Measurements from ENCODE around the gene LURAP1L.

LURAP1L gene

DNA sequence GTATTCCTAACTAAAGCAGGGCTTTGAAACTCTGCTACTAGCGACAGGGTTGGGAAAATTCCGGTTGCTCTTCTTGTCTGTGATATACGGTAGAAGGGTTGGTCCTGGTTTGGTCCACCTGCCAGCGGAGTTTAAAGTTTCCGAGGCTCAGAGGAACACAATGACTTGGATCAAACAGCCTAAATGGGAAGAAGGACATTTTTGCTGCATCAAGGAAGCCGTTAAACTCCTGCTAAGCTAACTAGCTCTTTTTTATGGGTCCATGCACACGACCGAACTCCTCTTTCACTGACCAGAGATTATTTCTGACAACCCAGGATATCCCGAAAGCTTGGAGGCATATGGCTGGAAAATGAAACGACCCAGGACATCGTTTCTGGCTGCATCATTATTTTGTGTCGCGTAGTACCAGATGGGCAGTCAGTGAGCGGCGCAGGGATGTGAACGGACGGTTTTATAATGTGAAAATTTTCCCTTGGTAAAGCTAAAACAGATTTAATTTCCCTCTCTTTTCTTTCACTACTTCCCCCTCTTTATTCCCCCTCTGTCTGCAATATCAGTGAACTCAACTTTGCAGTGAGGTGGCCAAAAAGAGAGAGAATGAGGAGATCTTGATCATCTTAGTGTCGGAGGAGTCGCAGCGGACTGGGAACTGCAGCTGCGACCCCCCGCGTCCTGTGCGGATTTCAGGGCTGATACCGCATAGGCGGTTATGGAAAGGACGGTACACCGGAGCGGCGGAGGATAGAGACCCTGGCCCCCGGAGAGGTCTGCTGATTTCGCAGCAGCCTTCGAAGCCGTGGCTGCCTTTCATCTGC, at the start of gene LURAP1L:
Gene LURAP1L, plus strand, starts transcription at position 160 of the 818 bp plus-strand sequence. CDS start 696 bp downstream, outside the sequence.
- DNase-seq (ENCODE audit: low spot score) = peak; percentile 9

DNA sequence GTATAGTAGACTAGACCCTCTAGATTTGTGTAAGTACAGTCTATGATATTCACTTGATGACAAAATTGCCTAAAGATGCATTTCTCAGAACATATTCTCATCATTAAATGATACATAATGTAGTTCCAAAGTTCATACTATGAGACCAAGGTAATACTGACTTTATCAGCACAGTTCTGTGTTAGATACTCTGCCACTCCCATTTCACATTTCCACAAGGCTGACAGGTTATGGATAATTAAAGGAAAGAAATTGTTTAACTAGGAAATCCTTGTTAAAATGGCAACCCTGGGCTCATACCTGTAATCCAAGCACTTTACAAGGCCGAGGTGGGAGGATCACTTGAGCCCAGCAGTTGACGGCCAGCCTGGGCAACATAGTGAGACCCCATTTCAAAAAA, 48.0 kb upstream of the LURAP1L start:
- no peak for DNase-seq (ENCODE audit: low spot score)

GRCh38 chr9:12730198-12730597, 44.6 kb upstream of the LURAP1L start:
- DNase-seq (ENCODE audit: low spot score) = no peak

GRCh38 chr9:12730927-12731326, 43.9 kb upstream of the LURAP1L start:
- DNase-seq (ENCODE audit: low spot score) = no peak

- DNase-seq (ENCODE audit: low spot score) = no peak
Measured at GRCh38 chr9:12732971-12733370, 41.8 kb upstream of the LURAP1L start.

DNA sequence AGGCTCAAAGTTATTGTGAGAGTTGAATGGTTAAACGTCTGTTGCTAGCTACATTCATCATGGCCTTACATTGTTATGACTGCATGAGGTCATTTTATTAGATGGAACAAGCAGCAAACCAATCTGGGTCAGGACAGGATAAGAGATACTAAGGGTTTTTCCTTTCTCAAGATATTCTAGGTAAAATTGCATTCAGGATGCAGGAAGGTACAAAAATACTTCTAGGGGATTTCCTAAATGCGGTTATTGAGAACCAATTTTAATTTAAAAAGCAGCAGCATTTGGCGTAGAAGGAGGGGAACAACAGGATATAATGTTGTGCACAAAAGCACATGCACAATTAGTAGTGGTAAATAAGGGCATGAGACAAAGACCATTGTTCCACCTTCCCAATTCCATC, 39.2 kb upstream of the LURAP1L start:
- DNase-seq (ENCODE audit: low spot score) = no peak

- DNase-seq (ENCODE audit: low spot score) = no peak
Measured at GRCh38 chr9:12737871-12738270, 36.9 kb upstream of the LURAP1L start.

- no peak for DNase-seq (ENCODE audit: low spot score)
Measured at GRCh38 chr9:12739014-12739652, 35.7 kb upstream of the LURAP1L start.

DNA sequence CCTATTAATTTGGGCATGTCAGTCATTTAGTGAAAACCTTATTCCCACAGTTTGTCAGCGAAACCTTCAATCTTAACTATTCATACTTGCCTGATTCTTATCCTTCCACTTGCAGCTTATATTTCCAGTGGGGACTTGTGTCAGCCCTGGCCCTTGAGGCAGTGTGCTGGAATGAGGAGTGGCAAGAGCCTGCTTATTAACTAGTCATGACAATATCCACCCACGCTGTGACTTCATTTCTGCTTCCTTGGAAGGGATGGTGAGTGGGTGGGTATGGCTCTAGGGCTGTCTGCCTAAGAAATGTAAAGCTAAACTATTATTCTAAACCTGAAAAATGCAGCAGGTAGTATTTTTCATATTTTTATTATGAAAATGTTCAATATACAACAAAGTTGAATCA, 34.0 kb upstream of the LURAP1L start:
- DNase-seq (ENCODE audit: low spot score) = no peak

DNA sequence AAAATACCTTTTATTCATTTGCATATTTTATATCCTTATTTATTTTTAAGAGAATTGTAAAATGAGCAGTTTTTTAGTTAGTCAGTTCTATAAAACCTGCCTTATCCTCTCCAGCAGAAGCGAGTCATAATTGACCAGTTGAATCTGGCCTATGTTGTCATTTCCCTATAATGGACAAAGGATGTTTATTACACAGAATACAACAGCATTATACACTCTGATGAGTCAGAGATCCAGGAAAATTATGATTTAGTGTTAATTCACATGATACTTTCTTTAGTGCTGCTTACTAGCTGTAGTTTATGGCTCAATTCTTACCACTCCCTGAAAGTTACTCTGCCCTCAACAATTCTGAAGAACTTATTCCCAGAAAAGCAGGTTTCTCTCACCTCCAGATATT, 26.8 kb upstream of the LURAP1L start:
- no peak for DNase-seq (ENCODE audit: low spot score)

DNA sequence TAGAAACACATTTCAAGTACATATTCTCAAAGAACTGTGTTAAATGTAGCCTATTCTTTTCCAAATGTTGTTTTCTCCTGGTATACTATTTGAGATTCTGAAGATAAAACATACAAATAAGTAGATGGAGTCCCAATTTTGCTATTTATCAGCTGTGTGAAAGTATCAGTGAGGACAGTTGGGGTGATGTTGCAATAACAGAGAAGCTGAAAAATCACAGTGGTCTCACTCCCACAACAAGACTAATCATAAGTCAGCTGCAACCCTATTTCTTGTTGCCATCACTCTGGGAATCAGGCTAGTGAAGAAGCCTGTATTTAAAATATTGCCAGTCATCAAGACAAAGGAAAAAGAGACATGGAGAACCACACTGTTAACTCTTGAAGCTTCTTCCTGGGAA, 25.9 kb upstream of the LURAP1L start:
- no peak for DNase-seq (ENCODE audit: low spot score)

DNA sequence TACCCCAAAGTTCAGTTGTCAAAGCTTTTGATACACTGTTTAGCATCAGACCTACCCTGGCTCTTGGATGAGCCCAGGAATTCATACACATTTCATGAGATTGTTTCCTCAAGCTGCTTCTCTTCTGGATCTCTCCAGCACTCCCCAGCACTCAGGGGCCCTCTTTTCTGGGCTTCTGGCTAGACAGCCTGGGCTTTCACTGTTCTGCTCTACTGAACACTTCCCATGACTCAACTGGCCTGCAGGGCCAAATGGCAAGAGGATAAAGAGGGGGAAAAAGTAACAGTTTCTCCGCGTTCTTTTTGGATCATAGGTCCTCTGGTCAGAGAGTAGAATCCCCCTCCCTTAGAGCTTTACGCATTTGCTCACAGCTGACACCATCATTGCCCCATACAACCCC, 20.9 kb upstream of the LURAP1L start:
- no peak for DNase-seq (ENCODE audit: low spot score)

- no peak for DNase-seq (ENCODE audit: low spot score)
Measured at GRCh38 chr9:12759761-12760160, 15.1 kb upstream of the LURAP1L start.

- DNase-seq (ENCODE audit: low spot score) = no peak
Measured at GRCh38 chr9:12760758-12761157, 14.1 kb upstream of the LURAP1L start.

- no peak for DNase-seq (ENCODE audit: low spot score)
Measured at GRCh38 chr9:12764150-12764549, 10.7 kb upstream of the LURAP1L start.

DNA sequence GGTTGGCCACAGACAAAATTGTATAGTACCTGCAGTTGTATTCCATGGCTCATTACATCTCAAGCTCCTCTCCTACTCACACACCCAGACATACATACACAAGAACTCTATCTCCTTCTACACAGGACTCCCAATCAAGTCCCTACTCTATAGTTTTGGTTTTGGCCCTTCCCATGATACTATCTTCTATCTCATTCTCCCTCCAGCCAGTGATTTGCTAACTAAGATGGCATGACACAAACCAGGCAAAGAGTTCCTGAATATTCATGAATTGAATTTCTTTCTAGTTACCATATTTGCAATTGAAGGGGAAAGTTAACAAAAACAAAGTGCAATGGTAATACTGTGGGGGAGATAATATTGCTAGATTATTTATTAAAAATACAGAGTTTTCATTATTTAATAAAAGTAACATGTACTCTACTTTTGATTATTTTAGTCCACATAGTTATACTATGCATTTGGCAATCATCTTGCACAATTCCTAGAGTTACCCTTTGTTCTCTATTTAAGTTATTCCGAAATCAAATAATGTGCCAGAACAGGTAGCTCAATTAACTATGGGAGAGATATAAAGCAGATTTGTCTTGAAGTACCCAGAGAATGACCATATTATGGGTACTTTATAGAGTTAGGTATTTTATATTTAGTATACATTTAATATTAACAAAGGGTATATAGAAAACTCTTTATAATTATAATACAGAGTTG, 9.6 kb upstream of the LURAP1L start:
- DNase-seq (ENCODE audit: low spot score) = no peak

DNA sequence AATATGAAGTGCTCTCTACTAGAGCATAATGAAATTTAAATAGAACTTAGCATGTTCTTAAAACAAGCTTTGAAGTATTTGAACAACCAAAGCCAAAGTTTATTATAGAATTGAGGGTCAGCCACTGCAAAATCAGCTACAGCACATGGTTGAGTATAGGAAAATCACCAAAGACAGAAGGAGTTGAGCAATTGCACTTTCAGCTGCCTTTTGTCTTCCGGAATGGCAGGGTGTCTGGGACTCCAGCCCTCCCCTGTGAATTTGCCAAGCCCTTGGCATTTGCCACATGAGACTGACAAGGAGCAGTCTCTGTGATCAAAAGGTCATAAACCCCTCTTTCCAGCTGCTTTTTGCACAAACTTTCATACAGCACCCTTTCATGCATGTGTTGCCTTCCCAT, 8.5 kb upstream of the LURAP1L start:
- DNase-seq (ENCODE audit: low spot score) = no peak

GRCh38 chr9:12770261-12770660, 4.6 kb upstream of the LURAP1L start:
- DNase-seq (ENCODE audit: low spot score) = no peak

- DNase-seq (ENCODE audit: low spot score) = no peak
Measured at GRCh38 chr9:12771891-12772290, 2.9 kb upstream of the LURAP1L start.

GRCh38 chr9:12773562-12773961, 1.3 kb upstream of the LURAP1L start:
- DNase-seq (ENCODE audit: low spot score) = no peak

DNA sequence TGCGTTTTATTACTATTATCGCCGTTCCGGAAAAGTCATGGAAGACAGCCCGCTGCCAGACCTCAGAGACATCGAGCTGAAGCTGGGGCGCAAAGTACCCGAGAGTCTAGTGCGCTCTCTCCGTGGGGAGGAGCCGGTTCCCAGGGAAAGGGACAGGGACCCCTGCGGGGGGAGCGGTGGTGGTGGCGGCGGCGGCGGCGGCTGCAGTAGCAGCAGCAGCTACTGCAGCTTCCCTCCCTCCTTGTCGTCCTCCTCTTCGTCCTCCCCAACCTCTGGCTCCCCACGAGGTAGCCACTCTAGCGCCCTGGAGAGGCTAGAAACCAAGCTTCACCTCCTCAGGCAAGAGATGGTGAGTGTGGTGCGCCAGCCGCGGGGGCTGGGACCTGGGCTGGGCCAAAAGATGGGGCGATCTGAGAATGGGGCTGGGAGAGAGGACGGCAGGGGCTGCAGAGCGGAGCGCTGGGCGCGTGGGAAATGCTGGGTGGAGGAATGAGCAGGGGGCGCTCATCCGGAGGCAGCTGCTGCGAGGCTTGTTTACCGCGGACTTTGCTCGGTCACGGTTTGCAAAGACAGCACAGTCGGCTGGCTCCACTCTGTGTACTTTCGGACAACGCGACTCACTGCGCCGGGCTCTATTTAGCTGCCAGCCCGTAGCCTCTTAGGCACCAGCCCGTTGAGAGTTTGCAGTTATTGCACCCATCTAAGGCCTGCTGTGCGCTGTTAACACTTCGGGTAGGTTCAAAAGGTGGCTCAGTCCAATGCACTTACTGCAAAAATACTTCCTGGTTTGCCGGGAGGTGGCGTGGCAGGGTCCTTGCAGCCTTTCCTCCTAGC, 1.1 kb downstream of the LURAP1L start:
- DNase-seq (ENCODE audit: low spot score) = no peak

- DNase-seq (ENCODE audit: low spot score) = peak; percentile 34
Measured at GRCh38 chr9:12776513-12777055, 1.8 kb downstream of the LURAP1L start.
